Brain microvascular endothelial cell (primary cell): ENCODE data around the gene SRBD1.

Source experiments
- DNase-seq: peaks from one replicate; pipeline ENCODE4 v3.0.0-alpha.2; 2020
- H3K27ac ChIP-seq: fragments of 250-450 bp; sonication (Bioruptor Pico); 2 replicates; pipeline ENCODE4 v1.5.1; 2020; ENCODE audit warnings: mild to moderate bottlenecking, moderate library complexity
- H3K27me3 ChIP-seq: fragments of 250-450 bp; sonication (Bioruptor Pico); replicated peaks from 2 replicates; pipeline ENCODE4 v1.5.1; 2020; ENCODE audit warnings: mild to moderate bottlenecking
- H3K36me3 ChIP-seq: fragments of 250-450 bp; sonication (Bioruptor Pico); replicated peaks from 2 replicates; pipeline ENCODE4 v1.5.1; 2020; ENCODE audit warnings: mild to moderate bottlenecking
- H3K4me3 ChIP-seq: 2 replicates; pipeline ENCODE4 v1.5.1; 2011; ENCODE audit warnings: low read depth, mild to moderate bottlenecking, control low read depth, low read length, moderate library complexity
- CTCF ChIP-seq: IDR thresholded peaks from 2 replicates; pipeline ENCODE4 v1.5.1; 2011; ENCODE audit warnings: low read depth, mild to moderate bottlenecking, moderate library complexity, low read length, control low read depth, inconsistent platforms; ENCODE audit errors: missing control alignments
- in situ Hi-C: cut with HindIII; loops from 2 replicates; pipeline ENCODE4 v1.10.0; 2017; ENCODE audit warnings: low sequenced_read_pairs, low pct_ligation_motif_present

Gene SRBD1

GRCh38 chr2:45629971-45630370 lies 18.9 kb upstream of the SRBD1 start:
- H3K36me3 ChIP-seq: no peaks in the 10 kb centered on the region
- no peaks in the 10 kb centered on the region for H3K27me3 ChIP-seq
- no peak overlapping the region for H3K4me3 ChIP-seq
- DNase-seq: no peak
- in situ Hi-C loops: loop anchor here (25.0 kb wide), 1 partner anchor 307 kb away; no protein-coding TSS in a partner anchor
- H3K27ac ChIP-seq: no peak overlapping the region
- TF ChIP-seq CTCF: no peak

GRCh38 chr2:45627911-45628310 lies 16.8 kb upstream of the SRBD1 start:
- peak; percentile 45 for DNase-seq
- H3K27me3 ChIP-seq: no peaks in the 10 kb centered on the region
- H3K27ac ChIP-seq: no peak overlapping the region
- no peak for TF ChIP-seq CTCF
- no peaks in the 10 kb centered on the region for H3K36me3 ChIP-seq
- in situ Hi-C loops: loop anchor here (25.0 kb wide), 1 partner anchor 309 kb away; no protein-coding TSS in a partner anchor
- no peak overlapping the region for H3K4me3 ChIP-seq

- Histone ChIP-seq H3K27ac (no peak overlapping the region), H3K36me3 (no peaks in the 10 kb centered on the region), H3K4me3 (no peak overlapping the region), H3K27me3 (no peaks in the 10 kb centered on the region)
- no peak for TF ChIP-seq CTCF
- no peak for DNase-seq
- in situ Hi-C loops: loop anchor here (25.0 kb wide), 1 partner anchor 311 kb away; no protein-coding TSS in a partner anchor
These were observed 15.5 kb upstream of the SRBD1 start for GRCh38 chr2:45626387-45627221.

GRCh38 chr2:45625824-45626223 lies 14.8 kb upstream of the SRBD1 start:
- H3K27me3 ChIP-seq: no peaks in the 10 kb centered on the region
- no peak for TF ChIP-seq CTCF
- no peak overlapping the region for H3K4me3 ChIP-seq
- in situ Hi-C loops: loop anchor here (25.0 kb wide), 1 partner anchor 311 kb away; no protein-coding TSS in a partner anchor
- no peak overlapping the region for H3K27ac ChIP-seq
- H3K36me3 ChIP-seq: no peaks in the 10 kb centered on the region
- no peak for DNase-seq

- Histone ChIP-seq H3K27ac (no peak overlapping the region), H3K27me3 (no peaks in the 10 kb centered on the region), H3K36me3 (no peaks in the 10 kb centered on the region), H3K4me3 (no peak overlapping the region)
- TF ChIP-seq CTCF: no peak
- in situ Hi-C loops: no loop called here
- no peak for DNase-seq
These were observed 12.0 kb upstream of the SRBD1 start for GRCh38 chr2:45623098-45623497.
